NCI-H2227 (cell line): ENCODE data around the gene ORMDL3.
"Not testable (repeated sequence)": the region's sequence is repeated elsewhere in the genome, so short reads cannot be mapped to it uniquely, and the experiment has no call there.

Source experiments
- DNase-seq: peaks from one replicate; lab custom pipeline; 2025; ENCODE audit not compliant: unreplicated experiment; lab: John Stamatoyannopoulos, UW

ORMDL3 gene

DNA sequence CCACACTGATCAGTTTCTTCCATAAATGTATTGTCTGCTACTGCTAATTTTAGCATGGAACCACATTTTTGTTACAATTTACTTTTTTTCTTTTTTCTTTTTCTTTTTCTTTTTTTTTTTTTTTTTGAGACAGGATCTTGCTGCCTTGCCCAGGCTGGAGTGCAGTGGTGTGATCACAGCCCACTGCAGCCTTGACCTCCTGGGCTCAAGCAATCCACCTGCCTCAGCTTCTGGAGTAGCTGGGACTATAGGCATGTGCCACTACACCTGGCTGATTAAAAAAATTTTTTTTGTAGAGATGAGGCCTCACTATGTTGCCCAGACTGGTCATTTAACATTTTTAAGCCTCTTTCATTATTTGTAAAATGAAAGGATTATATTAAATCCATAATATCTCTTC lies 40.3 kb downstream of the ORMDL3 start:
- DNase-seq, result no peak

GRCh38 chr17:39886102-39886501 lies 41.3 kb downstream of the ORMDL3 start:
- DNase-seq, result not testable (repeated sequence)

DNA sequence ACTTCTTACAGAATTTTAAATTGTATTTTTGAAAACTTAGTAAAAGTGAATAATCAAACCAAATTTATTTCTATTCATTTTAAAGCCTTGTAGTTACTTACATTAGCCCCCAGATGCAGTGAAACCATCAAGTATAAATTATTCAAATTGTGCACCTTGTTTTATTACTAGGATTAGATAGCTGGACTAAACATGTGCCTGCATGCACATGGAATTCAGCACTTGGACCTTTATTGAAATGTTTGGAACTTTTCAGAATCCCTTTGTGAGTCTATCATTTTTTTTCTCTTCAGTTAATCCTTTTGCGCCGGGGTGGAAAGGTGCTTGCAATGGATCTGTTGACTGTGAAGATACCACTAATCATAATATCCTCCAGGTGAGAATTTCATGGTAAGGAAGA lies 54.6 kb downstream of the ORMDL3 start:
- DNase-seq, result no peak

- DNase-seq, result no peak
Measured at GRCh38 chr17:39871801-39872200, 55.6 kb downstream of the ORMDL3 start.
